Omental fat pad (tissue), 4 donors: ENCODE results near the gene PLEKHH3. TPM values are rescaled to one million over a fixed set of nuclear protein-coding genes. Genes with fewer than 3 reads are reported as not detected.

Source experiments
- ATAC-seq: fragments of 150-250 bp; one replicate; pipeline ENCODE4 v1.9.1; 2016; ENCODE audit warnings: mild to moderate bottlenecking, moderate library complexity; ENCODE audit not compliant: low FRiP score
- DNase-seq: peaks from one replicate; pipeline ENCODE4 v3.0.0-alpha.2; 2019; ENCODE audit warnings: low spot score
- total RNA-seq, 4 donors: library from RNA; depleted of rRNA; stranded (reverse); fragments of >200 nt; gene quantifications; one replicate each; pipeline ENCODE4 v1.1.0, GENCODE V29; 2016
- TF ChIP-seq, protein P1 (sequence below), 3 donors: fragments of 450-650 bp; IDR thresholded peaks; one replicate each; pipeline ENCODE4 v1.5.1; 2016 to 2017; ENCODE audit warnings: antibody characterized with exemption in 3 of 3, mild to moderate bottlenecking in 3 of 3, moderate library complexity in 2 of 3

The PLEKHH3 gene
- total RNA-seq, 4 donors from 2014 or later: 3.8 to 29.6 (median 12.1) TPM

DNA sequence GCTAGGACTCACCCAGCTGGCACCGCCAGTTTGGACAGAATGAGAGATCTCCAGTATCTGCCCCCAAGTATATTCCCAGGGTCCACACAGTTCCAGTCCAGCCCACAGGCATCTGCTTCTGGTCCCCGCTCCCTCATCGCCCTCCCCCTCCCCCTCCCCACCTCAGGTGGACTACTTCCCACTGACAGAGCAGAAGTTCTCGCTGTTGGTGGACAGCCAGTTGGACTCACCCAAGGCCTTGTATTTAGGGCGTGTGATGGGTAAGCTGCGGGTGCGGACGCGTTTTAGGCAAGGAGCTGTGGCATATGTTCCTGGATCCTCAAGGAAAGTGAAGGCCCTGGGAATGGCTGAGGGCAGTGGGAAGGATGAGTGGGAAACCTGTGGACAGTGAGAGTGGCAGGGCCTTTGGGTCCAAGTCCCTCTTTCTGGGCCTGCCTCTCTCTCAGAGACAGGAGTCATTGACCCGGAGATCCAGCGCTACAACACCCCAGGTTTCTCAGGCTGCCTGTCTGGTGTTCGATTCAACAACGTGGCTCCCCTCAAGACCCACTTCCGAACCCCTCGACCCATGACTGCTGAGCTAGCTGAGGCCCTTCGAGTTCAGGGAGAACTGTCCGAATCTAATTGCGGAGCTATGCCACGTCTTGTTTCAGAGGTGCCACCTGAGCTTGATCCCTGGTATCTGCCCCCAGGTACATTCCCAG, 20.5 kb upstream of the PLEKHH3 start:
- ATAC-seq (no peak), DNase-seq (no peak)
- TF ChIP-seq, protein P1, sequence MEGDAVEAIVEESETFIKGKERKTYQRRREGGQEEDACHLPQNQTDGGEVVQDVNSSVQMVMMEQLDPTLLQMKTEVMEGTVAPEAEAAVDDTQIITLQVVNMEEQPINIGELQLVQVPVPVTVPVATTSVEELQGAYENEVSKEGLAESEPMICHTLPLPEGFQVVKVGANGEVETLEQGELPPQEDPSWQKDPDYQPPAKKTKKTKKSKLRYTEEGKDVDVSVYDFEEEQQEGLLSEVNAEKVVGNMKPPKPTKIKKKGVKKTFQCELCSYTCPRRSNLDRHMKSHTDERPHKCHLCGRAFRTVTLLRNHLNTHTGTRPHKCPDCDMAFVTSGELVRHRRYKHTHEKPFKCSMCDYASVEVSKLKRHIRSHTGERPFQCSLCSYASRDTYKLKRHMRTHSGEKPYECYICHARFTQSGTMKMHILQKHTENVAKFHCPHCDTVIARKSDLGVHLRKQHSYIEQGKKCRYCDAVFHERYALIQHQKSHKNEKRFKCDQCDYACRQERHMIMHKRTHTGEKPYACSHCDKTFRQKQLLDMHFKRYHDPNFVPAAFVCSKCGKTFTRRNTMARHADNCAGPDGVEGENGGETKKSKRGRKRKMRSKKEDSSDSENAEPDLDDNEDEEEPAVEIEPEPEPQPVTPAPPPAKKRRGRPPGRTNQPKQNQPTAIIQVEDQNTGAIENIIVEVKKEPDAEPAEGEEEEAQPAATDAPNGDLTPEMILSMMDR (IDR thresholded peaks at IDR 0.05): no peak

DNA sequence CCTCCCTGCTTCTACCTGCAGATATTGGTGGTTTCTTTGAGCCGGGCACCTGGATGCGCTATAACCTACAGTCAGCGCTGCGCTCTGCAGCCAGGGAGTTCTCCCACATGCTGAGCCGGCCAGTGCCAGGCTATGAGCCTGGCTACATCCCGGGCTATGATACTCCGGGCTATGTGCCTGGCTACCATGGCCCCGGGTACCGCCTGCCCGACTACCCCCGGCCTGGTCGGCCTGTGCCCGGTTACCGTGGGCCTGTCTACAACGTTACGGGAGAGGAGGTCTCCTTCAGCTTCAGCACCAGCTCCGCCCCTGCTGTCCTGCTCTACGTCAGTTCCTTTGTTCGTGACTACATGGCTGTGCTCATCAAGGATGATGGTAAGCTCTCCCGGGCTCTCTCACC, 18.7 kb upstream of the PLEKHH3 start:
- ATAC-seq (no peak), DNase-seq (no peak)
- TF ChIP-seq, protein P1 (IDR thresholded peaks at IDR 0.05): no peak

DNA sequence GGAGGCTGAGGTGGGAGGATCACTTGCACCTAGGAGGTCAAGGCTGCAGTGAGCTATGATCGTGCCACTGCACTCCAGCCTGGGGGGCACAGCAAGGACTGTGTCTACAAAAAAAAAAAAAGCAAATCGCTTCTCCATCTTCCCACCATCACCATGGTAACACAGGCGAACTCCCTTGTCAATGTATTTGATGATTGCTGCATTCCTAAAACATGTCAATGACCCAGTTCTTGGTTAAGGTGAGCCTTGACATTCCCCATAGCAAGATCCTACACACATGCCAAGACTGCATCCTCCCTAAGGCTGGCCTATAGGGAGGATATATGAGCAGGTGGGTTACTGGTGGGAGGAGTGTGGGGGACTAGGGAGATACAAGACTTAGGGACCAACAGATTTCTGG, 17.7 kb upstream of the PLEKHH3 start:
- no peak for ATAC-seq
- TF ChIP-seq, protein P1 (IDR thresholded peaks at IDR 0.05): no peak
- no peak for DNase-seq

DNA sequence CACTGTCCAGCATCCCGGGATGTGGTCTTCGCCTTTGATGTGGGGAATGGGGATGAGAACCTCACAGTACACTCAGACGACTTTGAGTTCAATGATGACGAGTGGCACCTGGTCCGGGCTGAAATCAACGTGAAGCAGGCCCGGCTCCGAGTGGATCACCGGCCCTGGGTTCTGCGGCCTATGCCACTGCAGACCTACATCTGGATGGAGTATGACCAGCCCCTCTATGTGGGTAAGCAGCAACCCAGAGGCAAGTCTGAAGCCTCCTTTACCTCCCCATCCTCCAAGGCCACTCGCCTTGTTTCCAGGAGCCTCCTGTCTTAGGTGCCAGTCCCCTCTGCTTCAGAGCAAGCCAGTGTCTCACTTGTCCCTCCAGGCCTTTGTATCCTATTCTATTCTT, 15.7 kb upstream of the PLEKHH3 start:
- ATAC-seq (no peak), DNase-seq (no peak)
- TF ChIP-seq, protein P1 (IDR thresholded peaks at IDR 0.05): no peak

DNA sequence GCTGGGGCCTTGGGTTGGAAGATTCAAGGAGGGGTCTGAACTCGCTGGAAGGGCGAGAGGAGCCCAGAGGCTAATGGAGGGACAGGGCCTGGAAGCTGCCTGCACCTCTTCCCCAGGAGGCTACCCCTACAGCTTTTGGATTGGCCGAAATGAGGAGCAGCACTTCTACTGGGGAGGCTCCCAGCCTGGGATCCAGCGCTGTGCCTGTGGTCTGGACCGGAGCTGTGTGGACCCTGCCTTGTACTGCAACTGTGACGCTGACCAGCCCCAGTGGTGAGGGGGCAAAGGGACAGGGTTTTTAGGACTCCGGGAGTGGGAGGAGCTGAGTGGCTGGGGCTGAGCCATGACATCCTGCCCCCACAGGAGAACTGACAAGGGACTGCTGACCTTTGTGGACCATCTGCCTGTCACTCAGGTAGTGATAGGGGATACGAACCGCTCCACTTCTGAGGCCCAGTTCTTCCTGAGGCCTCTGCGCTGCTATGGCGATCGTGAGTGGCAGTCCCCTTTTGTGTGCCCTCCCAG, 14.3 kb upstream of the PLEKHH3 start:
- no peak for ATAC-seq
- TF ChIP-seq, protein P1 (IDR thresholded peaks at IDR 0.05): no peak
- no peak for DNase-seq

DNA sequence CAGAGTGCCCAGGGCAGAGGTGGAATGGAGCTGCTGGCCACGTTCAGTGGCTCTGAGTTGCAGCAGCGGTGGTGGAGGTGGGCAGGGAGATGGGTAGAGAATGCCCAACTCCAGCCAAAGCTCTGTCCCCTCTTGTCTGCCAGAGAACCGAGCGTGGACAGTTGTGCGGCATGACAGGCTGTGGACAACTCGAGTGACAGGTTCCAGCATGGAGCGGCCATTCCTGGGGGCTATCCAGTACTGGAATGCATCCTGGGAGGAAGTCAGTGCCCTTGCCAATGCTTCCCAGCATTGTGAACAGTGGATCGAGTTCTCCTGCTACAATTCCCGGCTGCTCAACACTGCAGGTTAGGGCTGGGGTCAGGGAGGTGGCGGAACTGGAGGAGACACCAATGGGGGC, 13.8 kb upstream of the PLEKHH3 start:
- ATAC-seq: no peak
- TF ChIP-seq, protein P1 (IDR thresholded peaks at IDR 0.05): no peak

DNA sequence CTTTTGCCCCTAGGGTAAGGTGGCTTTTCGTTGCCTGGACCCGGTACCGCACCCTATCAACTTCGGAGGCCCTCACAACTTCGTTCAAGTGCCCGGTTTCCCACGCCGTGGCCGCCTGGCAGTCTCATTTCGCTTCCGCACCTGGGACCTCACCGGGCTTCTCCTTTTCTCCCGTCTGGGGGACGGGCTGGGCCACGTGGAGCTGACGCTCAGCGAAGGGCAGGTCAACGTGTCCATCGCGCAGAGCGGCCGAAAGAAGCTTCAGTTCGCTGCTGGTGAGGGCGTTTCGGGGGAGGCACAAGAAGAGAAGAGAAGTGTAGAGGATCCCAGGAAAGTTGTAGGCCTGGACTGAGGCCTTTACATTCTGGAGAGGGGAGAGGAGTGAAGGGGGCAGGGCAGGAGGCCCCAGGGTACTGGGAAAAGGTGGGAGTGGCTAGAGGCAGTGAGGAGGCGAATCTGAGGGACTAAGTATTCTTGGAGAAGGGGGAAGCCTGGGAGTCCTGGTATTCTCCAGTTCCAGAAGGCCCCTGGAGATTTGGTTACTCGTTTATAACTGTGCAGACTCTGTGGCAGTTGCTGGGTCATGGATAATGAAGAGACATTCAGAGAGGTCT, 11.0 kb upstream of the PLEKHH3 start:
- TF ChIP-seq, protein P1 (IDR thresholded peaks at IDR 0.05): no peak
- ATAC-seq (no peak), DNase-seq (no peak)

More for the DNA sequence above, 13.8 kb upstream of the PLEKHH3 start:
- no peak for DNase-seq
